RWPE1 (cell line): ENCODE results near the gene REEP6.
"Not testable (repeated sequence)": the region's sequence is repeated elsewhere in the genome, so short reads cannot be mapped to it uniquely, and the experiment has no call there.

Experiments used
- CTCF ChIA-PET: fragments of 350-600 bp; sonication (Branson Sonifier 250); formaldehyde crosslinking; extraction: SDS; loops from one replicate; lab custom pipeline; 2021; lab: Yijun Ruan, JAX
- POLR2A ChIA-PET: fragments of 400-600 bp; formaldehyde crosslinking; extraction: SDS; loops from one replicate; lab custom pipeline; 2020; ENCODE audit warnings: antibody characterized with exemption; ENCODE audit not compliant: low non-redundant PET; lab: Yijun Ruan, JAX
- DNase-seq: peaks from one replicate; pipeline ENCODE4 v3.0.0; 2012; ENCODE audit warnings: low spot score
- H3K27ac ChIP-seq: fragments of 450-650 bp; 2 replicates; pipeline ENCODE4 v1.5.1; 2017
- CTCF ChIP-seq: fragments of 450-650 bp; conservative IDR thresholded peaks from 2 replicates; pipeline ENCODE4 v1.5.1; 2017; ENCODE audit warnings: low read depth, mild to moderate bottlenecking

REEP6 gene

GRCh38 chr19:1526979-1527649 lies 36.1 kb downstream of the REEP6 start:
- ChIA-PET CTCF (interaction anchor here (0.6 kb wide), 1 partner anchor 1043 kb away, joined by 4 read pairs; no protein-coding TSS in a partner anchor), POLR2A (no interaction called here)
- no peak overlapping the region for H3K27ac ChIP-seq
- no peak for TF ChIP-seq CTCF
- DNase-seq = no peak

- no peak for TF ChIP-seq CTCF
- CTCF ChIA-PET = interaction anchor here (0.6 kb wide), 1 partner anchor 1042 kb away, joined by 4 read pairs; no protein-coding TSS in a partner anchor
Observed at GRCh38 chr19:1527650-1528309, 36.8 kb downstream of the REEP6 start.

GRCh38 chr19:1528596-1529429 lies 37.8 kb downstream of the REEP6 start:
- no peak overlapping the region for H3K27ac ChIP-seq
- no peak for TF ChIP-seq CTCF
- POLR2A ChIA-PET = no interaction called here
- no peak for DNase-seq
- CTCF ChIA-PET = no interaction called here

More at GRCh38 chr19:1527650-1528309, 36.8 kb downstream of the REEP6 start:
- POLR2A ChIA-PET = no interaction called here
- DNase-seq = no peak
- H3K27ac ChIP-seq = no peak overlapping the region

- ChIA-PET POLR2A (no interaction called here), CTCF (no interaction called here)
- DNase-seq = no peak
- no peak for TF ChIP-seq CTCF
- H3K27ac ChIP-seq = no peak overlapping the region
Observed at GRCh38 chr19:1529430-1529816, 38.4 kb downstream of the REEP6 start.

GRCh38 chr19:1530856-1531255 lies 39.9 kb downstream of the REEP6 start:
- CTCF ChIA-PET = interaction anchor here (0.6 to 0.7 kb wide), 2 partner anchors 29 to 91 kb away, joined by 3 read pairs; no protein-coding TSS in a partner anchor
- H3K27ac ChIP-seq, DNase-seq, POLR2A ChIA-PET: not testable (repeated sequence)

- CTCF ChIA-PET = interaction anchor here (0.6 to 0.9 kb wide), 2 partner anchors 14 to 92 kb away, joined by 3 read pairs; no protein-coding TSS in a partner anchor
- DNase-seq = no peak
- no peak overlapping the region for H3K27ac ChIP-seq
- no peak for TF ChIP-seq CTCF
- POLR2A ChIA-PET = no interaction called here
Observed at GRCh38 chr19:1531587-1531986, 40.6 kb downstream of the REEP6 start.
